Osteocyte (in vitro differentiated cells): ENCODE measurements around the gene PDGFC. TPM values are rescaled to one million over a fixed set of nuclear protein-coding genes. Genes with fewer than 3 reads are reported as not detected.

ENCODE experiments used
- DNase-seq: peaks from one replicate; pipeline ENCODE4 v3.0.0; 2021; ENCODE audit warnings: mixed read lengths; ENCODE audit not compliant: unreplicated experiment; ENCODE audit errors: extremely low spot score
- H3K27ac Mint-ChIP-seq: one replicate; pipeline ENCODE4 v1.8.0; 2021; ENCODE audit warnings: mild to moderate bottlenecking, mixed read lengths; ENCODE audit not compliant: unreplicated experiment
- H3K27me3 Mint-ChIP-seq: one replicate; pipeline ENCODE4 v1.8.0; 2021; ENCODE audit warnings: mixed read lengths; ENCODE audit not compliant: unreplicated experiment
- H3K36me3 Mint-ChIP-seq: one replicate; pipeline ENCODE4 v1.8.0; 2021; ENCODE audit warnings: mixed read lengths; ENCODE audit not compliant: unreplicated experiment
- H3K4me1 Mint-ChIP-seq: one replicate; pipeline ENCODE4 v1.8.0; 2021; ENCODE audit warnings: mixed read lengths; ENCODE audit not compliant: unreplicated experiment
- H3K4me3 Mint-ChIP-seq: one replicate; pipeline ENCODE4 v1.8.0; 2021; ENCODE audit warnings: mild to moderate bottlenecking, moderate library complexity, mixed read lengths; ENCODE audit not compliant: unreplicated experiment
- H3K9me3 Mint-ChIP-seq: one replicate; pipeline ENCODE4 v1.8.0; 2021; ENCODE audit warnings: mixed read lengths; ENCODE audit not compliant: unreplicated experiment
- total RNA-seq: library from RNA; stranded (reverse); gene quantifications from 2 replicates; pipeline ENCODE4 v1.2.1, GENCODE V29; 2021
- TF ChIP-seq, protein P1 (sequence below): fragments of 200-600 bp; sonication (generic); IDR thresholded peaks from 2 replicates; pipeline ENCODE4 v1.5.0; 2021; ENCODE audit warnings: antibody characterized with exemption, mild to moderate bottlenecking, moderate library complexity

The PDGFC gene
- total RNA-seq, 1 donor from 2014 or later = 25.4 TPM

DNA sequence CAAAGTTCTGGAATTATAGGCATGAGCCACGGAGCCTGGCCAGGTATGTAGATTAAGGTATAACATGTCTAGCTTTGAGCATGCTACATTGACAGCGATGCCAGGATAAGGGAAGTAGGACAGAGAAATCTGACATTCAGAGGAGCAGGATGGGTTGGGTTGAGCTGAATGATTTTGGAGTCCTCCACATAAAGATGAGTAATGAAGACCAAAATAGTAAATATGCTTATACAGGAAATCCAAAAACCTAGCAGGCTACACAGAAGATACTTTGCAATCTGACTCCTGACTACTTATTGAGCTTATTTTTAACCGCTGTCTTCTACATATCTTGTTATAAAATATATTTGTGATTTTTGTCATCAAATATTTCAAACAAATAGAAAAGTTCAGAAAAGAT is 69.7 kb downstream of the PDGFC start:
- no peaks in the 10 kb centered on the region for H3K9me3 Mint-ChIP-seq
- DNase-seq = no peak
- H3K4me1 Mint-ChIP-seq = peaks cover 10% of the 10 kb centered on the region
- H3K4me3 Mint-ChIP-seq = no peak overlapping the region
- TF ChIP-seq, protein P1, sequence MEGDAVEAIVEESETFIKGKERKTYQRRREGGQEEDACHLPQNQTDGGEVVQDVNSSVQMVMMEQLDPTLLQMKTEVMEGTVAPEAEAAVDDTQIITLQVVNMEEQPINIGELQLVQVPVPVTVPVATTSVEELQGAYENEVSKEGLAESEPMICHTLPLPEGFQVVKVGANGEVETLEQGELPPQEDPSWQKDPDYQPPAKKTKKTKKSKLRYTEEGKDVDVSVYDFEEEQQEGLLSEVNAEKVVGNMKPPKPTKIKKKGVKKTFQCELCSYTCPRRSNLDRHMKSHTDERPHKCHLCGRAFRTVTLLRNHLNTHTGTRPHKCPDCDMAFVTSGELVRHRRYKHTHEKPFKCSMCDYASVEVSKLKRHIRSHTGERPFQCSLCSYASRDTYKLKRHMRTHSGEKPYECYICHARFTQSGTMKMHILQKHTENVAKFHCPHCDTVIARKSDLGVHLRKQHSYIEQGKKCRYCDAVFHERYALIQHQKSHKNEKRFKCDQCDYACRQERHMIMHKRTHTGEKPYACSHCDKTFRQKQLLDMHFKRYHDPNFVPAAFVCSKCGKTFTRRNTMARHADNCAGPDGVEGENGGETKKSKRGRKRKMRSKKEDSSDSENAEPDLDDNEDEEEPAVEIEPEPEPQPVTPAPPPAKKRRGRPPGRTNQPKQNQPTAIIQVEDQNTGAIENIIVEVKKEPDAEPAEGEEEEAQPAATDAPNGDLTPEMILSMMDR = no peak
- H3K27ac Mint-ChIP-seq = no peak overlapping the region
- no peaks in the 10 kb centered on the region for H3K27me3 Mint-ChIP-seq
- no peaks in the 10 kb centered on the region for H3K36me3 Mint-ChIP-seq

- H3K4me3 Mint-ChIP-seq = no peak overlapping the region
- H3K4me1 Mint-ChIP-seq = peaks cover 10% of the 10 kb centered on the region
- TF ChIP-seq, protein P1 = no peak
- no peaks in the 10 kb centered on the region for H3K9me3 Mint-ChIP-seq
- no peak for DNase-seq
- no peaks in the 10 kb centered on the region for H3K27me3 Mint-ChIP-seq
- no peaks in the 10 kb centered on the region for H3K36me3 Mint-ChIP-seq
- H3K27ac Mint-ChIP-seq = no peak overlapping the region
These were observed 73.1 kb downstream of the PDGFC start for GRCh38 chr4:156898373-156899117.

GRCh38 chr4:156896527-156896926 is 75.1 kb downstream of the PDGFC start:
- no peaks in the 10 kb centered on the region for H3K9me3 Mint-ChIP-seq
- peaks cover 3% of the 10 kb centered on the region for H3K4me1 Mint-ChIP-seq
- no peaks in the 10 kb centered on the region for H3K36me3 Mint-ChIP-seq
- no peaks in the 10 kb centered on the region for H3K27me3 Mint-ChIP-seq
- TF ChIP-seq, protein P1 = no peak
- DNase-seq = no peak
- H3K4me3 Mint-ChIP-seq = no peak overlapping the region
- no peak overlapping the region for H3K27ac Mint-ChIP-seq

DNA sequence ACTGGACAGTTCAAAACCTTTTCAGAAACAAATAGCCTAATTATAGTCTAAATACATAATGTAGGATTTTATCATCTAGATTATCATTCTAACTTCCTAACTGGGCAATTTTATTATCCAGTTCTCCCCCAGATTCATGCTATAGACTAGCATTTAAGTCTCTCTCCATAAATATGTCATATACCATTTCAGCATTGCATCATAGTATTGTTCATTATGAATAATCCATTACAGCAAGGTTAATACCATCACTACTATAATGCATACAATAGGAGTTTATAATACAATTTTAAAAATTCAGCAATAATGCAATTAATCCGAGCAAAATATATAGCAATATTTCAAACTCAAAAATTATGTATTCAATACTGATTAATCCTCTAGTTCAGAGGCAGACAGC is 77.4 kb downstream of the PDGFC start:
- no peaks in the 10 kb centered on the region for H3K27me3 Mint-ChIP-seq
- no peaks in the 10 kb centered on the region for H3K4me1 Mint-ChIP-seq
- no peak for DNase-seq
- H3K9me3 Mint-ChIP-seq = no peaks in the 10 kb centered on the region
- TF ChIP-seq, protein P1 = no peak
- H3K36me3 Mint-ChIP-seq = no peaks in the 10 kb centered on the region
- no peak overlapping the region for H3K4me3 Mint-ChIP-seq
- H3K27ac Mint-ChIP-seq = no peak overlapping the region

DNA sequence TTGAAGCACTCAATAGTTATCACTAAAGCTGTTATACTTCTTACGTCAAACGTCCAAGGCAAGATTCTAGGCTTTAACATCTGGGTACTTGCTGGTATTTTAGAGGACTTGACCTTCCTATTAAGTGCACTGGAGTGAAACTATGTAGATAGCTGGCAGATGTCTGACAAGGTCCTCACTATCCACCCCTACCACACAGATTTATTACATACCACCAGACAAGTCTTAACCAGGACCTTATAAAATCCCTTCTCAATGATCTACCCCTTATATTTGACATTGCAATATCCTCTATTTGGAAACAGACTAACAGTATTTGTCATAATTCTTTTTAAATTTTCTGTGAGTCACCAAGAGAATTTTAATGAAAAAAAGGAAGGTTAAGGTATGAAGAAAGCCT is 78.8 kb downstream of the PDGFC start:
- Mint-ChIP-seq H3K4me3 (no peak overlapping the region), H3K36me3 (no peaks in the 10 kb centered on the region), H3K27me3 (no peaks in the 10 kb centered on the region), H3K27ac (no peak overlapping the region), H3K9me3 (no peaks in the 10 kb centered on the region), H3K4me1 (peaks cover 7% of the 10 kb centered on the region)
- TF ChIP-seq, protein P1 = no peak
- DNase-seq = no peak
